Endothelial cell (in vitro differentiated cells): ENCODE measurements around the gene SLC27A3. TPM values are rescaled to one million over a fixed set of nuclear protein-coding genes. Genes with fewer than 3 reads are reported as not detected.
A peak's percentile ranks its signal among the peaks of the same experiment; 100 is the strongest.

Experiments used
- DNase-seq: peaks from one replicate; pipeline ENCODE4 v3.0.0; 2021; ENCODE audit warnings: low spot score
- H3K27ac Mint-ChIP-seq: one replicate; pipeline ENCODE4 v1.8.0; 2021; ENCODE audit warnings: mixed read lengths, inconsistent platforms; ENCODE audit not compliant: unreplicated experiment
- H3K27me3 Mint-ChIP-seq: one replicate; pipeline ENCODE4 v1.8.0; 2021; ENCODE audit warnings: mild to moderate bottlenecking, moderate library complexity, mixed read lengths, inconsistent platforms; ENCODE audit not compliant: unreplicated experiment
- H3K36me3 Mint-ChIP-seq: one replicate; pipeline ENCODE4 v1.8.0; 2021; ENCODE audit warnings: mild to moderate bottlenecking, low read depth, mixed read lengths, inconsistent platforms; ENCODE audit not compliant: unreplicated experiment
- H3K4me1 Mint-ChIP-seq: one replicate; pipeline ENCODE4 v1.8.0; 2021; ENCODE audit warnings: mild to moderate bottlenecking, mixed read lengths, inconsistent platforms; ENCODE audit not compliant: unreplicated experiment
- H3K4me3 Mint-ChIP-seq: one replicate; pipeline ENCODE4 v1.8.0; 2021; ENCODE audit warnings: mild to moderate bottlenecking, mixed read lengths, inconsistent platforms; ENCODE audit not compliant: unreplicated experiment
- H3K9me3 Mint-ChIP-seq: one replicate; pipeline ENCODE4 v1.8.0; 2021; ENCODE audit warnings: mixed read lengths, inconsistent platforms; ENCODE audit not compliant: unreplicated experiment
- total RNA-seq: library from RNA; stranded (reverse); fragmentation: NEBNext Ultra II Directional; extraction: Animal tissue kit (Norgen Biotek cat#: 25700); gene quantifications from one replicate; pipeline ENCODE4 v1.2.1, GENCODE V29; 2021; ENCODE audit not compliant: unreplicated experiment
- TF ChIP-seq, protein P1 (sequence below): fragments of 200-600 bp; sonication (generic); IDR thresholded peaks from one replicate; pipeline ENCODE4 v1.5.0; 2021; ENCODE audit warnings: antibody characterized with exemption; ENCODE audit not compliant: unreplicated experiment

SLC27A3 gene
- total RNA-seq, 1 donor from 2014 or later = 72.7 TPM

DNA sequence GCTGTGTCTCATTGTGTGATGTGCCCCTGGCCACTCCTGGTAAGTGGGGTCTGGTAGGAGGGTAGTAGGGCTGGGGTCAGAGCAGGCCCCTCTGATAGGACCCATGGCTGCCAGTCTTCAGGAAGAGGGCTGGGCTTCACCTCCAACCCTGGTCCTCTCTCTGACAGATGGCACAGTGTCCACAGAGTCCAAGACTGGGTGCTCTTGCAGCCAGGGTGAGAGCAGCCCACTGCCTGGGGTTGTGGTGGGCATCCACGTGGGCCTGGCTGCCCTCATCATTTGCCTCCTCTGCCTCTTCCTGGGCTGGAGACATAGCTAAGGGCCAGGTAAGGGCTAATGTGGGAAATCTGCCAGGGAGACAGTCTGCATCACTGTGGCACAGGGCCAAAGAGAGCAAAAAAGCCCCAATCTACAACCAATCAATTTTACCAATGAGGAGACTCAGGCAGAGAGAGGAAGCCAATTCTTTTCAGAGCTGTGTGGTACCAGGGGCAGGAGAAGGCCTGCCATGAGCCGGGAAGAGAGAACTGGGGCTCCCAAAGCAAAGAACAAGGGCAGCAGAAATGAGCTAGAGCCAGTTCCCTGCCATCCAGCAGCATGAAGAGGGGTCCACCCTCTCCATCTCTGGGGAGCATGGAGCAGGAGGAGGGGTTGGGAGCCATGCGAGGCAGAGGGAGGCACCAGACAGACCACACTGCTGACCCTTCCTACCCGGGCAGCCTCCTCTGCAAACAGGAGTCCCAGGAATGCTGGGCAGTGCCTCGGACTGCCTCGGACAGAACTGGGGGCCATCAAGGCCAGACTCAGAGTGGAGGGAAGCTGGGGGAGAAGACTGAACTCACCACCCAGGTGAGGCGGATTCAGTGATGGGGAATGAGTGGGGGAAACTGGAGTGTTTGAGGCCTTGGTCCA lies 26.8 kb downstream of the SLC27A3 start:
- TF ChIP-seq, protein P1, sequence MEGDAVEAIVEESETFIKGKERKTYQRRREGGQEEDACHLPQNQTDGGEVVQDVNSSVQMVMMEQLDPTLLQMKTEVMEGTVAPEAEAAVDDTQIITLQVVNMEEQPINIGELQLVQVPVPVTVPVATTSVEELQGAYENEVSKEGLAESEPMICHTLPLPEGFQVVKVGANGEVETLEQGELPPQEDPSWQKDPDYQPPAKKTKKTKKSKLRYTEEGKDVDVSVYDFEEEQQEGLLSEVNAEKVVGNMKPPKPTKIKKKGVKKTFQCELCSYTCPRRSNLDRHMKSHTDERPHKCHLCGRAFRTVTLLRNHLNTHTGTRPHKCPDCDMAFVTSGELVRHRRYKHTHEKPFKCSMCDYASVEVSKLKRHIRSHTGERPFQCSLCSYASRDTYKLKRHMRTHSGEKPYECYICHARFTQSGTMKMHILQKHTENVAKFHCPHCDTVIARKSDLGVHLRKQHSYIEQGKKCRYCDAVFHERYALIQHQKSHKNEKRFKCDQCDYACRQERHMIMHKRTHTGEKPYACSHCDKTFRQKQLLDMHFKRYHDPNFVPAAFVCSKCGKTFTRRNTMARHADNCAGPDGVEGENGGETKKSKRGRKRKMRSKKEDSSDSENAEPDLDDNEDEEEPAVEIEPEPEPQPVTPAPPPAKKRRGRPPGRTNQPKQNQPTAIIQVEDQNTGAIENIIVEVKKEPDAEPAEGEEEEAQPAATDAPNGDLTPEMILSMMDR = no peak
- peak overlapping the region; percentile 16 for H3K27ac Mint-ChIP-seq
- peak overlapping the region; percentile 47 for H3K4me3 Mint-ChIP-seq
- no peaks in the 10 kb centered on the region for H3K4me1 Mint-ChIP-seq
- no peaks in the 10 kb centered on the region for H3K9me3 Mint-ChIP-seq
- peaks cover 19% of the 10 kb centered on the region for H3K36me3 Mint-ChIP-seq
- peaks cover 11% of the 10 kb centered on the region for H3K27me3 Mint-ChIP-seq
- no peak for DNase-seq

DNA sequence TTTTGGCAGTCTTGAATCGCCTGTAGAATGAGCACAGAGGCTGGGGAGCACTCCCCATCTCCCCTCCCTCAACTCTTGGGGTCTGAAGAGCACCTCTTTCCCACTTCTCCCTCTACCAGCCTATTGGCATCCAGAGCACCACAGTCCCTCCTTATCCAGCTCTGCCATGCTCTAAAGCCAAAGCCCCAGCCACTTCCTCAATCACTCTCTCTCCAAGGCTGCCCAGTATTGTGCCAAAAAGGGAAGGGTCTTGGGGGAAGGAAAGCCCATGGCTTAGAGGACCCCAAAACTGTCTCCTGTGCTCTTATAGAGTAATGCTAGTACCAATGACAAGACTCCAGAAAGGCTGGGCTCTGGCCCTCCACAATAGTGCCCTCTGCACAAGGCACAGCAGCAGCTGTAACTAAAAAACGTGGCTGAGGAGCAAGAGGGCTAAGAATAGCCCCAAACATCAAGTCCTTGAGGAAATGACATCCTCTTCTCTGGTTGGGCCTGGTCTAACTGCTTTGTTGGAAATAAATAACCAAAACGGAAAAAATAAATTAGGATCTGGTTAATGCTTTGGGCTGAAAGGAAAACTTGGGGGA lies 28.4 kb downstream of the SLC27A3 start:
- Mint-ChIP-seq H3K36me3 (peaks cover 26% of the 10 kb centered on the region), H3K4me1 (no peaks in the 10 kb centered on the region), H3K27ac (peak overlapping the region; percentile 16), H3K9me3 (no peaks in the 10 kb centered on the region), H3K27me3 (peaks cover 12% of the 10 kb centered on the region), H3K4me3 (no peak overlapping the region)
- TF ChIP-seq, protein P1 = no peak
- no peak for DNase-seq

DNA sequence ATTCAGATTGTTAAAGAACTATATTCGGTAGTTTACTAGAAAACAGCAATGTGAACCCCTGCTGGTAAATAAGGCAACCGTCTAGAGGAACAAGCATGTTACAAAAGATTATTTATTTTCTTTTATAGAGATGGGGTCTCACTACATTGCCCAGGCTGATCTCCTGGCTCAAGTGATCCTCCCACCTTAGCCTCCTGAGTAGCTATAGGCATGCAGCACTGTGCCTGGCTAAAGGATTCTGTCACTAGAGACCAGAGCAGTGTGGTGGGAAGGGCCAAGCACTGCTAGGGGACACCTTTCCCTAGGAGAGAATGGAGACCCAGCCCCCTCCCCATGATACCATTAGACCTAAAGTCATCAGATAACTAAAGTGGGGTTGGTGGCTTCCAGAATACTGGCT lies 28.9 kb downstream of the SLC27A3 start:
- Mint-ChIP-seq H3K4me1 (no peaks in the 10 kb centered on the region), H3K27me3 (peaks cover 12% of the 10 kb centered on the region), H3K9me3 (no peaks in the 10 kb centered on the region), H3K36me3 (peaks cover 29% of the 10 kb centered on the region), H3K4me3 (no peak overlapping the region), H3K27ac (no peak overlapping the region)
- DNase-seq = no peak
- TF ChIP-seq, protein P1 = no peak

DNA sequence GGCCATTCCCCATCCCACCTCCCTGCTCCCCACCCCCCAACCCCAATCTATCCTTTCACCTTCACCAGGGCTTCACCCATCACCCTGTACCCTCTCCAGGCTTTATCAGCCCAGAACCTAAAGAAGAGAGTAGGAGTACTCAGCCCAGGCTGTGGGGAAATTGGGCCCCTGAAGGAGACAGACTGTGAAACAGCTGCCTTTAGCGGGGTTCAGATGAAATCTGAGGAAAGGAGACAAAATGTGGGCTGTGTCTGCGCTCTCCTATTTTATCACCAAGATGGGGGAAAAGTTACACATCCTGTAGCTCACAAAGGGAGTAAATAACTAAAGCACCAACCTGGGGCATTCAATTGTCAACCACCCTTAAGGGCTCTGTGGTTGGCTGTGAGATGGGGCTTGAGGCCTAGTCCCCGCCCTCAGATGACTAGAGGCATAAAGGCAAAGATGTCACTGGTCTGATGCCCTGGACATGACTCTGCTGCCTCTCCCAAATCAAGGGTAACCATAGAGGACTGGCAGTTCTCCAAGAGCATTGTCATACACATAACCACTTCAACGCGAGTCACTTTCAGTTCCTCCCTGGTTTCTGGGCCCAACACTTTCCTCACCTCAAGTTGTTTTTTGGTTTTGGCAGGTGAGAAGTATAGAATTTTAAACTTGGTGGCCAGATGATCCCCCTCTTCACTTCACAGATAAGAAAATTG lies 30.0 kb downstream of the SLC27A3 start:
- Mint-ChIP-seq H3K36me3 (peaks cover 40% of the 10 kb centered on the region), H3K4me1 (no peaks in the 10 kb centered on the region), H3K27me3 (peaks cover 12% of the 10 kb centered on the region), H3K4me3 (peak overlapping the region; percentile 63), H3K27ac (no peak overlapping the region), H3K9me3 (no peaks in the 10 kb centered on the region)
- no peak for DNase-seq
- TF ChIP-seq, protein P1 = no peak
